SK-N-SH (cell line): ENCODE results near the gene FALEC.

Source experiments
- ELF1 ChIP-seq: IDR thresholded peaks from 2 replicates; pipeline ENCODE4 v1.4.0; 2012
- EP300 ChIP-seq, 2 experiments: IDR thresholded peaks; 2 replicates each; pipeline versions ENCODE4 v1.4.0 to v1.6.1; 2012; ENCODE audit warnings: borderline replicate concordance in 1 of 2, low read depth in 1 of 2, low read length in 1 of 2
- FOSL2 ChIP-seq: IDR thresholded peaks from 2 replicates; pipeline ENCODE4 v1.4.0; 2012; ENCODE audit warnings: low read depth, mild to moderate bottlenecking, moderate library complexity, borderline replicate concordance
- GABPA ChIP-seq: IDR thresholded peaks from 2 replicates; pipeline ENCODE4 v1.4.0; 2012; ENCODE audit warnings: low read depth, mild to moderate bottlenecking
- SIN3A ChIP-seq: IDR thresholded peaks from 2 replicates; pipeline ENCODE4 v1.6.1; 2012; ENCODE audit warnings: low read depth, mild to moderate bottlenecking, low read length, moderate library complexity, borderline replicate concordance
- SMC3 ChIP-seq: IDR thresholded peaks from 2 replicates; pipeline ENCODE4 v1.6.1; 2012; ENCODE audit warnings: low read depth, low read length, improper control_type of control experiment
- USF2 ChIP-seq: fragments of 150-350 bp; IDR thresholded peaks from 2 replicates; pipeline ENCODE4 v1.6.1; 2017; ENCODE audit warnings: antibody characterized with exemption, low read length, low read depth, borderline replicate concordance
- ZBTB33 ChIP-seq: IDR thresholded peaks from 2 replicates; pipeline ENCODE4 v1.4.0; 2012; ENCODE audit warnings: low read depth, borderline replicate concordance
- TF ChIP-seq, protein P1 (sequence below): fragments of 200-600 bp; sonication (generic); IDR thresholded peaks from 2 replicates; pipeline ENCODE4 v1.6.1; 2017; ENCODE audit warnings: antibody characterized with exemption, mild to moderate bottlenecking, moderate library complexity

DNA sequence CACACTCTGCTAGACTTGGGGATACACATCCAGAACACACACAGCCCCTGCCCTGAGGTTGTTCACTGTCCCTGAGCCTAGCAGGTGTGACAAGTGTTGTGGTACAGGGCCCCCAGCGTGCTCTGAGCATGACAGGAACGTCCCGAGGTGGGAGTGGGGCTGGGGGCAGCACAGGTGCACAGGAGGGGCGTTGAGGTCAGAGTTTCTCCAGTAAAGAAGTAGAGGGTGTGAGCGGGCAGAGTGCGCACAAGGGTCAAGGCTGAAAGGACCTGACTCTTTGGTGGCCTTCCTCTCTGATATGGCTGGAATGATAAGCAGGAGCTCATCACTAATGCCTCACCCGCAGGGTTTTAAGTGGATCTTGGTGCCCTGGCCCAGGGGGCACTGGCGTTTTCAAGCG lies 1.3 kb upstream of the FALEC start:
- TF ChIP-seq FOSL2 (no peak), SIN3A (no peak), SMC3 (no peak), GABPA (no peak), EP300 (IDR thresholded peaks at IDR 0.05; ENCODE audit: borderline replicate concordance in 1 of 2, low read depth in 1 of 2, low read length in 1 of 2) (no peak), USF2 (no peak), ZBTB33 (no peak), ELF1 (no peak)
- TF ChIP-seq, protein P1, sequence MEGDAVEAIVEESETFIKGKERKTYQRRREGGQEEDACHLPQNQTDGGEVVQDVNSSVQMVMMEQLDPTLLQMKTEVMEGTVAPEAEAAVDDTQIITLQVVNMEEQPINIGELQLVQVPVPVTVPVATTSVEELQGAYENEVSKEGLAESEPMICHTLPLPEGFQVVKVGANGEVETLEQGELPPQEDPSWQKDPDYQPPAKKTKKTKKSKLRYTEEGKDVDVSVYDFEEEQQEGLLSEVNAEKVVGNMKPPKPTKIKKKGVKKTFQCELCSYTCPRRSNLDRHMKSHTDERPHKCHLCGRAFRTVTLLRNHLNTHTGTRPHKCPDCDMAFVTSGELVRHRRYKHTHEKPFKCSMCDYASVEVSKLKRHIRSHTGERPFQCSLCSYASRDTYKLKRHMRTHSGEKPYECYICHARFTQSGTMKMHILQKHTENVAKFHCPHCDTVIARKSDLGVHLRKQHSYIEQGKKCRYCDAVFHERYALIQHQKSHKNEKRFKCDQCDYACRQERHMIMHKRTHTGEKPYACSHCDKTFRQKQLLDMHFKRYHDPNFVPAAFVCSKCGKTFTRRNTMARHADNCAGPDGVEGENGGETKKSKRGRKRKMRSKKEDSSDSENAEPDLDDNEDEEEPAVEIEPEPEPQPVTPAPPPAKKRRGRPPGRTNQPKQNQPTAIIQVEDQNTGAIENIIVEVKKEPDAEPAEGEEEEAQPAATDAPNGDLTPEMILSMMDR: no peak
